Measurements from ENCODE around the gene COL8A2.

The COL8A2 gene

GRCh38 chr1:36160949-36161485, 36.0 kb upstream of the COL8A2 start (continued):
- TF ChIP-seq ZNF518A (tag by site-specific recombination; conservative IDR thresholded peaks at IDR 0.05; ENCODE audit: low read depth) = peak; percentile 69
- peak; percentile 71 for TF ChIP-seq SP2 (tag by site-specific recombination; IDR thresholded peaks at IDR 0.05)
- 0 out of 2 replicates have a peak, but pooled peaks have one; percentile 16 for TF ChIP-seq ZEB2 (tag by site-specific recombination; IDR thresholded peaks at IDR 0.05)
- TF ChIP-seq ZNF10 (tag by site-specific recombination; IDR thresholded peaks at IDR 0.05) = peak; percentile 2
- 0 out of 2 replicates have a peak, but pooled peaks have one; percentile 30 for TF ChIP-seq SP3 (tag by site-specific recombination; IDR thresholded peaks at IDR 0.05)
- peak; percentile 49 for TF ChIP-seq ZBTB20 (tag by site-specific recombination; IDR thresholded peaks at IDR 0.05)
- TF ChIP-seq ZNF561 (tag by site-specific recombination; IDR thresholded peaks at IDR 0.05; ENCODE audit: borderline replicate concordance) = peak; percentile 99
- no peak; the same call in none of the 2 replicates for TF ChIP-seq SP7 (tag by site-specific recombination; IDR thresholded peaks at IDR 0.05)
- no peak for TF ChIP-seq KLF10 (tag by site-specific recombination; IDR thresholded peaks at IDR 0.05)
- TF ChIP-seq ZNF324 (tag by site-specific recombination; IDR thresholded peaks at IDR 0.05) = peak; percentile 61; the same call in 1 of the 2 replicates
- no peak for TF ChIP-seq ZNF514 (tag by site-specific recombination; IDR thresholded peaks at IDR 0.05)
- TF ChIP-seq, protein P1, sequence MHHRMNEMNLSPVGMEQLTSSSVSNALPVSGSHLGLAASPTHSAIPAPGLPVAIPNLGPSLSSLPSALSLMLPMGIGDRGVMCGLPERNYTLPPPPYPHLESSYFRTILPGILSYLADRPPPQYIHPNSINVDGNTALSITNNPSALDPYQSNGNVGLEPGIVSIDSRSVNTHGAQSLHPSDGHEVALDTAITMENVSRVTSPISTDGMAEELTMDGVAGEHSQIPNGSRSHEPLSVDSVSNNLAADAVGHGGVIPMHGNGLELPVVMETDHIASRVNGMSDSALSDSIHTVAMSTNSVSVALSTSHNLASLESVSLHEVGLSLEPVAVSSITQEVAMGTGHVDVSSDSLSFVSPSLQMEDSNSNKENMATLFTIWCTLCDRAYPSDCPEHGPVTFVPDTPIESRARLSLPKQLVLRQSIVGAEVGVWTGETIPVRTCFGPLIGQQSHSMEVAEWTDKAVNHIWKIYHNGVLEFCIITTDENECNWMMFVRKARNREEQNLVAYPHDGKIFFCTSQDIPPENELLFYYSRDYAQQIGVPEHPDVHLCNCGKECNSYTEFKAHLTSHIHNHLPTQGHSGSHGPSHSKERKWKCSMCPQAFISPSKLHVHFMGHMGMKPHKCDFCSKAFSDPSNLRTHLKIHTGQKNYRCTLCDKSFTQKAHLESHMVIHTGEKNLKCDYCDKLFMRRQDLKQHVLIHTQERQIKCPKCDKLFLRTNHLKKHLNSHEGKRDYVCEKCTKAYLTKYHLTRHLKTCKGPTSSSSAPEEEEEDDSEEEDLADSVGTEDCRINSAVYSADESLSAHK (tag by site-specific recombination; IDR thresholded peaks at IDR 0.05) = no peak
- 0 out of 2 replicates have a peak, but pooled peaks have one; percentile 9 for TF ChIP-seq ZNF580 (tag by site-specific recombination; IDR thresholded peaks at IDR 0.05)
- TF ChIP-seq, protein P2, sequence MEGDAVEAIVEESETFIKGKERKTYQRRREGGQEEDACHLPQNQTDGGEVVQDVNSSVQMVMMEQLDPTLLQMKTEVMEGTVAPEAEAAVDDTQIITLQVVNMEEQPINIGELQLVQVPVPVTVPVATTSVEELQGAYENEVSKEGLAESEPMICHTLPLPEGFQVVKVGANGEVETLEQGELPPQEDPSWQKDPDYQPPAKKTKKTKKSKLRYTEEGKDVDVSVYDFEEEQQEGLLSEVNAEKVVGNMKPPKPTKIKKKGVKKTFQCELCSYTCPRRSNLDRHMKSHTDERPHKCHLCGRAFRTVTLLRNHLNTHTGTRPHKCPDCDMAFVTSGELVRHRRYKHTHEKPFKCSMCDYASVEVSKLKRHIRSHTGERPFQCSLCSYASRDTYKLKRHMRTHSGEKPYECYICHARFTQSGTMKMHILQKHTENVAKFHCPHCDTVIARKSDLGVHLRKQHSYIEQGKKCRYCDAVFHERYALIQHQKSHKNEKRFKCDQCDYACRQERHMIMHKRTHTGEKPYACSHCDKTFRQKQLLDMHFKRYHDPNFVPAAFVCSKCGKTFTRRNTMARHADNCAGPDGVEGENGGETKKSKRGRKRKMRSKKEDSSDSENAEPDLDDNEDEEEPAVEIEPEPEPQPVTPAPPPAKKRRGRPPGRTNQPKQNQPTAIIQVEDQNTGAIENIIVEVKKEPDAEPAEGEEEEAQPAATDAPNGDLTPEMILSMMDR (tag by site-specific recombination; IDR thresholded peaks at IDR 0.05) = peak; percentile 95
- peak; percentile 70 for TF ChIP-seq ZNF629 (tag by site-specific recombination; IDR thresholded peaks at IDR 0.05)
- TF ChIP-seq, protein P3, sequence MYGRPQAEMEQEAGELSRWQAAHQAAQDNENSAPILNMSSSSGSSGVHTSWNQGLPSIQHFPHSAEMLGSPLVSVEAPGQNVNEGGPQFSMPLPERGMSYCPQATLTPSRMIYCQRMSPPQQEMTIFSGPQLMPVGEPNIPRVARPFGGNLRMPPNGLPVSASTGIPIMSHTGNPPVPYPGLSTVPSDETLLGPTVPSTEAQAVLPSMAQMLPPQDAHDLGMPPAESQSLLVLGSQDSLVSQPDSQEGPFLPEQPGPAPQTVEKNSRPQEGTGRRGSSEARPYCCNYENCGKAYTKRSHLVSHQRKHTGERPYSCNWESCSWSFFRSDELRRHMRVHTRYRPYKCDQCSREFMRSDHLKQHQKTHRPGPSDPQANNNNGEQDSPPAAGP (tag by site-specific recombination; IDR thresholded peaks at IDR 0.05) = peak; percentile 56; the same call in 1 of the 2 replicates
- no peak for TF ChIP-seq ZNF416 (tag by site-specific recombination; IDR thresholded peaks at IDR 0.05)
- TF ChIP-seq, protein P4, sequence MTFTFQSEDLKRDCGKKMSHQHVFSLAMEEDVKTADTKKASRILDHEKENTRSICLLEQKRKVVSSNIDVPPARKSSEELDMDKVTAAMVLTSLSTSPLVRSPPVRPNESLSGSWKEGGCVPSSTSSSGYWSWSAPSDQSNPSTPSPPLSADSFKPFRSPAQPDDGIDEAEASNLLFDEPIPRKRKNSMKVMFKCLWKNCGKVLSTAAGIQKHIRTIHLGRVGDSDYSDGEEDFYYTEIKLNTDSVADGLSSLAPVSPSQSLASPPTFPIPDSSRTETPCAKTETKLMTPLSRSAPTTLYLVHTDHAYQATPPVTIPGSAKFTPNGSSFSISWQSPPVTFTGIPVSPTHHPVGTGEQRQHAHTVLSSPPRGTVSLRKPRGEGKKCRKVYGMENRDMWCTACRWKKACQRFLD (tag by site-specific recombination; IDR thresholded peaks at IDR 0.05) = no peak
- TF ChIP-seq ZFP69B (tag by site-specific recombination; IDR thresholded peaks at IDR 0.05) = peak; percentile 100
- peak; percentile 90 for TF ChIP-seq YY1 (tag by site-specific recombination; IDR thresholded peaks at IDR 0.05)
- TF ChIP-seq, protein P5, sequence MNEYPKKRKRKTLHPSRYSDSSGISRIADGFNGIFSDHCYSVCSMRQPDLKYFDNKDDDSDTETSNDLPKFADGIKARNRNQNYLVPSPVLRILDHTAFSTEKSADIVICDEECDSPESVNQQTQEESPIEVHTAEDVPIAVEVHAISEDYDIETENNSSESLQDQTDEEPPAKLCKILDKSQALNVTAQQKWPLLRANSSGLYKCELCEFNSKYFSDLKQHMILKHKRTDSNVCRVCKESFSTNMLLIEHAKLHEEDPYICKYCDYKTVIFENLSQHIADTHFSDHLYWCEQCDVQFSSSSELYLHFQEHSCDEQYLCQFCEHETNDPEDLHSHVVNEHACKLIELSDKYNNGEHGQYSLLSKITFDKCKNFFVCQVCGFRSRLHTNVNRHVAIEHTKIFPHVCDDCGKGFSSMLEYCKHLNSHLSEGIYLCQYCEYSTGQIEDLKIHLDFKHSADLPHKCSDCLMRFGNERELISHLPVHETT (tag by site-specific recombination; IDR thresholded peaks at IDR 0.05) = 0 out of 2 replicates have a peak, but pooled peaks have one; percentile 36
- 0 out of 2 replicates have a peak, but pooled peaks have one; percentile 25 for TF ChIP-seq ZNF610 (tag by site-specific recombination; IDR thresholded peaks at IDR 0.05; ENCODE audit: borderline replicate concordance)
- TF ChIP-seq FEZF1 (tag by site-specific recombination; IDR thresholded peaks at IDR 0.05) = peak; percentile 50
- no peak for TF ChIP-seq ZNF248 (tag by site-specific recombination; IDR thresholded peaks at IDR 0.05)
- TF ChIP-seq ZNF521 (tag by site-specific recombination; IDR thresholded peaks at IDR 0.05) = no peak
